ENCODE results near the gene HK3.

- TF ChIP-seq CTCF (conservative IDR thresholded peaks at IDR 0.05 in 1 of 2, IDR thresholded peaks at IDR 0.05 in 1 of 2; ENCODE audit: extremely low read depth in 1 of 2, insufficient read depth in 1 of 2, low read depth in 1 of 2, low read length in 2 of 2), result no peak
- no peak for TF ChIP-seq EZH2 (IDR thresholded peaks at IDR 0.05; ENCODE audit: borderline replicate concordance, low read length)
Measured at GRCh38 chr5:176876506-176877431, 22.4 kb downstream of the HK3 start.

Data from mammary epithelial cell (primary cell).